OCI-LY7 (cell line): ENCODE data around the gene PACSIN2. TPM values are rescaled to one million over a fixed set of nuclear protein-coding genes. Genes with fewer than 3 reads are reported as not detected.

ENCODE experiments used
- BruUV-seq: library from RNA; stranded (reverse); fragments of 400-500 nt; replicated peaks from 2 replicates; lab custom pipeline; 2021; lab: Mats Ljungman, UMichigan
- CTCF ChIA-PET: fragments of 300-600 bp; sonication (Branson Sonifier 250); formaldehyde crosslinking; loops from one replicate; lab custom pipeline; 2022; ENCODE audit warnings: antibody characterized with exemption; ENCODE audit not compliant: unreplicated experiment; lab: Charles Lee
- POLR2A ChIA-PET: fragments of 300-600 bp; sonication (Branson Sonifier 250); formaldehyde crosslinking; loops from one replicate; lab custom pipeline; 2022; ENCODE audit warnings: antibody characterized with exemption; lab: Charles Lee
- DNase-seq: peaks from one replicate; pipeline ENCODE4 v3.0.0-alpha.2; 2015; ENCODE audit warnings: low spot score
- H2AFZ ChIP-seq: fragments of 200-600 bp; sonication (generic), shearing (Covaris generic); 2 replicates; pipeline ENCODE4 v1.6.1; 2014; ENCODE audit warnings: mild to moderate bottlenecking, antibody characterized with exemption, low read length, moderate library complexity
- H3K27ac ChIP-seq: fragments of 200-600 bp; sonication (generic); 2 replicates; pipeline ENCODE4 v1.5.1; 2014; ENCODE audit warnings: mixed run types, low read depth, mild to moderate bottlenecking, moderate library complexity, low read length, inconsistent platforms; ENCODE audit not compliant: poor library complexity, severe bottlenecking
- H3K36me3 ChIP-seq: fragments of 200-600 bp; sonication (generic); 2 replicates; pipeline ENCODE4 v1.6.1; 2014; ENCODE audit warnings: mild to moderate bottlenecking, antibody characterized with exemption, low read length, moderate library complexity, mixed read lengths; ENCODE audit not compliant: insufficient read depth
- H3K4me1 ChIP-seq: fragments of 200-600 bp; sonication (generic); 2 replicates; pipeline ENCODE4 v1.5.1; 2014; ENCODE audit warnings: mild to moderate bottlenecking, low read length; ENCODE audit not compliant: insufficient read depth, poor library complexity, severe bottlenecking
- H3K4me2 ChIP-seq: fragments of 200-600 bp; sonication (generic); 2 replicates; pipeline ENCODE4 v1.6.1; 2014; ENCODE audit warnings: mild to moderate bottlenecking, low read length
- H3K4me3 ChIP-seq: fragments of 200-600 bp; sonication (generic); 2 replicates; pipeline ENCODE4 v1.5.1; 2014; ENCODE audit warnings: mild to moderate bottlenecking, low read depth, low read length; ENCODE audit not compliant: poor library complexity, severe bottlenecking
- H3K79me2 ChIP-seq: fragments of 200-600 bp; sonication (generic); 2 replicates; pipeline ENCODE4 v1.6.1; 2016; ENCODE audit warnings: low read depth, mild to moderate bottlenecking, low read length, moderate library complexity, mixed read lengths; ENCODE audit not compliant: insufficient read depth
- H3K9me2 ChIP-seq: fragments of 200-600 bp; sonication (generic); 2 replicates; pipeline ENCODE4 v1.6.1; 2016; ENCODE audit warnings: mild to moderate bottlenecking, low read length, mixed read lengths; ENCODE audit not compliant: insufficient read depth
- H3K9me3 ChIP-seq: fragments of 200-600 bp; sonication (generic); 2 replicates; pipeline ENCODE4 v1.6.1; 2014; ENCODE audit warnings: mild to moderate bottlenecking, mixed run types, low read length, mixed read lengths
- H4K20me1 ChIP-seq: fragments of 200-600 bp; sonication (generic); 2 replicates; pipeline ENCODE4 v1.6.1; 2014; ENCODE audit warnings: mild to moderate bottlenecking, antibody characterized with exemption, low read length, moderate library complexity, mixed read lengths; ENCODE audit not compliant: insufficient read depth
- EZH2phosphoT487 ChIP-seq: fragments of 200-600 bp; sonication (generic); IDR thresholded peaks from 2 replicates; pipeline ENCODE4 v1.6.1; 2018; ENCODE audit warnings: low read depth, borderline replicate concordance, mild to moderate bottlenecking, mixed run types, antibody characterized with exemption, low read length, moderate library complexity, mixed read lengths
- intact Hi-C: fragments of 100-400 bp; cut with micrococcal nuclease; formaldehyde crosslinking; loops from one replicate; pipeline ENCODE4 v1.10.0; 2022; ENCODE audit not compliant: unreplicated experiment
- total RNA-seq, 2 experiments: library from RNA; depleted of rRNA in 1 of 2; stranded (reverse); fragments of >200 nt in 1 of 2; shearing (Covaris generic) in 1 of 2; gene quantifications; 2 replicates each; pipeline ENCODE4 v1.2.3, GENCODE V29; 2014 to 2022
- TF ChIP-seq, protein P1 (sequence below): fragments of 200-600 bp; sonication (generic); conservative IDR thresholded peaks from 2 replicates; pipeline ENCODE4 v1.5.1; 2014; ENCODE audit warnings: mild to moderate bottlenecking, antibody characterized with exemption, low read length, moderate library complexity, mixed read lengths

PACSIN2 gene
- total RNA-seq, 2 experiments from 2014 or later = 25.4 to 41.7 TPM

GRCh38 chr22:42951093-42951710 is 63.7 kb downstream of the PACSIN2 start:
- H3K4me1 ChIP-seq = no peaks in the 10 kb centered on the region
- no peaks in the 10 kb centered on the region for H4K20me1 ChIP-seq
- DNase-seq = no peak
- no peak for TF ChIP-seq EZH2phosphoT487
- TF ChIP-seq, protein P1, sequence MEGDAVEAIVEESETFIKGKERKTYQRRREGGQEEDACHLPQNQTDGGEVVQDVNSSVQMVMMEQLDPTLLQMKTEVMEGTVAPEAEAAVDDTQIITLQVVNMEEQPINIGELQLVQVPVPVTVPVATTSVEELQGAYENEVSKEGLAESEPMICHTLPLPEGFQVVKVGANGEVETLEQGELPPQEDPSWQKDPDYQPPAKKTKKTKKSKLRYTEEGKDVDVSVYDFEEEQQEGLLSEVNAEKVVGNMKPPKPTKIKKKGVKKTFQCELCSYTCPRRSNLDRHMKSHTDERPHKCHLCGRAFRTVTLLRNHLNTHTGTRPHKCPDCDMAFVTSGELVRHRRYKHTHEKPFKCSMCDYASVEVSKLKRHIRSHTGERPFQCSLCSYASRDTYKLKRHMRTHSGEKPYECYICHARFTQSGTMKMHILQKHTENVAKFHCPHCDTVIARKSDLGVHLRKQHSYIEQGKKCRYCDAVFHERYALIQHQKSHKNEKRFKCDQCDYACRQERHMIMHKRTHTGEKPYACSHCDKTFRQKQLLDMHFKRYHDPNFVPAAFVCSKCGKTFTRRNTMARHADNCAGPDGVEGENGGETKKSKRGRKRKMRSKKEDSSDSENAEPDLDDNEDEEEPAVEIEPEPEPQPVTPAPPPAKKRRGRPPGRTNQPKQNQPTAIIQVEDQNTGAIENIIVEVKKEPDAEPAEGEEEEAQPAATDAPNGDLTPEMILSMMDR = no peak
- H3K4me3 ChIP-seq = no peak overlapping the region
- ChIA-PET POLR2A (interaction anchor here (1.1 kb wide), 1 partner anchor 33 kb away, joined by 3 read pairs; no protein-coding TSS in a partner anchor), CTCF (no interaction called here)
- intact Hi-C loops = no loop called here
- BruUV-seq = no TSS peak
- no peak overlapping the region for H3K4me2 ChIP-seq
- H3K36me3 ChIP-seq = no peaks in the 10 kb centered on the region
- H2AFZ ChIP-seq = no peak overlapping the region
- H3K27ac ChIP-seq = no peak overlapping the region
- H3K79me2 ChIP-seq = no peaks in the 10 kb centered on the region
- no peaks in the 10 kb centered on the region for H3K9me3 ChIP-seq
- no peaks in the 10 kb centered on the region for H3K9me2 ChIP-seq

DNA sequence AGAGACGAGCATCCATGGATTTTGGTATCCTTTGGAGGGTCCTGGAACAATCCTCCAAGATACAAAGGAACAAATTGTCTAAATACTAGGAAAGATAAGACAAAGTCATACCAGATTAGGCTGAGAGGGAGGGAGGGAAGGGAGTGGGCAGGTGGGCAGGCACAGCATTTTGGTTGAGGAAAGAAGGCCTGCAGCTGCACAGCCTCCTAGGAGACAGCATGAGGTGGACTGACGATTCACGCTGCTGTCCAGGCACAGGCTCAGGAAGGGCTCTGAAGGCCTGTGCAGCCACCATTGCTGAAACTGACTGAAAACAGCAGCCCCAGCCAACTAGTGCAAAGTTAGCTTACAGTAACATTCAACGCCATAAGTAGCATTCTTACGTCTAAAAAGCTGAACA is 64.7 kb downstream of the PACSIN2 start:
- no TSS peak for BruUV-seq
- intact Hi-C loops = no loop called here
- no peak overlapping the region for H2AFZ ChIP-seq
- CTCF ChIA-PET = no interaction called here
- H3K27ac ChIP-seq = no peak overlapping the region
- no peaks in the 10 kb centered on the region for H4K20me1 ChIP-seq
- no peaks in the 10 kb centered on the region for H3K36me3 ChIP-seq
- no peaks in the 10 kb centered on the region for H3K9me2 ChIP-seq
- no peaks in the 10 kb centered on the region for H3K9me3 ChIP-seq
- no peak overlapping the region for H3K4me2 ChIP-seq
- H3K4me3 ChIP-seq = no peak overlapping the region
- TF ChIP-seq, protein P1 = no peak
- no peak for TF ChIP-seq EZH2phosphoT487
- POLR2A ChIA-PET = interaction anchor here (1.1 kb wide), 1 partner anchor 34 kb away, joined by 3 read pairs; no protein-coding TSS in a partner anchor
- DNase-seq = no peak
- no peaks in the 10 kb centered on the region for H3K79me2 ChIP-seq
- H3K4me1 ChIP-seq = no peaks in the 10 kb centered on the region

- no peaks in the 10 kb centered on the region for H3K9me2 ChIP-seq
- H3K27ac ChIP-seq = no peak overlapping the region
- no peak overlapping the region for H2AFZ ChIP-seq
- no peak for DNase-seq
- intact Hi-C loops = no loop called here
- no peak overlapping the region for H3K4me3 ChIP-seq
- ChIA-PET CTCF (no interaction called here), POLR2A (no interaction called here)
- no peaks in the 10 kb centered on the region for H4K20me1 ChIP-seq
- H3K4me1 ChIP-seq = no peaks in the 10 kb centered on the region
- H3K79me2 ChIP-seq = no peaks in the 10 kb centered on the region
- H3K4me2 ChIP-seq = no peak overlapping the region
- H3K36me3 ChIP-seq = no peaks in the 10 kb centered on the region
- no peaks in the 10 kb centered on the region for H3K9me3 ChIP-seq
- no peak for TF ChIP-seq EZH2phosphoT487
- TF ChIP-seq, protein P1 = no peak
- BruUV-seq = no TSS peak
Observed at GRCh38 chr22:42949159-42949558, 65.8 kb downstream of the PACSIN2 start.
